HG03095 (cell line): ENCODE data around the gene OR7D2.
"Not testable (repeated sequence)": the region's sequence is repeated elsewhere in the genome, so short reads cannot be mapped to it uniquely, and the experiment has no call there.

Source experiments
- ATAC-seq: cut with Tn5 transposase; IDR thresholded peaks from one replicate; pipeline ENCODE4 v1.9.1; 2021; ENCODE audit warnings: moderate library complexity; ENCODE audit not compliant: unreplicated experiment

Gene OR7D2

GRCh38 chr19:9198044-9198443 is 19.3 kb downstream of the OR7D2 start:
- not testable (repeated sequence) for ATAC-seq

GRCh38 chr19:9205501-9206113 is 26.8 kb downstream of the OR7D2 start:
- no peak for ATAC-seq

GRCh38 chr19:9219489-9219888 is 40.7 kb downstream of the OR7D2 start, which contains the start of gene OR7D4:
Gene OR7D4 (minus strand): TSS chr19:9219589. CDS start chr19:9214837, 4,752 bp downstream.
- no peak for ATAC-seq
